Umbilical cord (tissue), 2 donors: ENCODE measurements around the gene CARD11. TPM values are rescaled to one million over a fixed set of nuclear protein-coding genes. Genes with fewer than 3 reads are reported as not detected.

Source experiments
- DNase-seq: peaks from one replicate; pipeline ENCODE4 v3.0.0-alpha.2; 2015; ENCODE audit warnings: low spot score
- total RNA-seq: library from RNA; depleted of rRNA; stranded (reverse); fragments of >200 nt; gene quantifications from one replicate; pipeline ENCODE4 v1.2.3, GENCODE V29; 2014; ENCODE audit warnings: low replicate concordance; ENCODE audit not compliant: insufficient read depth

The CARD11 gene
- total RNA-seq, 1 donor from 2014 or later, result 3.9 TPM

DNA sequence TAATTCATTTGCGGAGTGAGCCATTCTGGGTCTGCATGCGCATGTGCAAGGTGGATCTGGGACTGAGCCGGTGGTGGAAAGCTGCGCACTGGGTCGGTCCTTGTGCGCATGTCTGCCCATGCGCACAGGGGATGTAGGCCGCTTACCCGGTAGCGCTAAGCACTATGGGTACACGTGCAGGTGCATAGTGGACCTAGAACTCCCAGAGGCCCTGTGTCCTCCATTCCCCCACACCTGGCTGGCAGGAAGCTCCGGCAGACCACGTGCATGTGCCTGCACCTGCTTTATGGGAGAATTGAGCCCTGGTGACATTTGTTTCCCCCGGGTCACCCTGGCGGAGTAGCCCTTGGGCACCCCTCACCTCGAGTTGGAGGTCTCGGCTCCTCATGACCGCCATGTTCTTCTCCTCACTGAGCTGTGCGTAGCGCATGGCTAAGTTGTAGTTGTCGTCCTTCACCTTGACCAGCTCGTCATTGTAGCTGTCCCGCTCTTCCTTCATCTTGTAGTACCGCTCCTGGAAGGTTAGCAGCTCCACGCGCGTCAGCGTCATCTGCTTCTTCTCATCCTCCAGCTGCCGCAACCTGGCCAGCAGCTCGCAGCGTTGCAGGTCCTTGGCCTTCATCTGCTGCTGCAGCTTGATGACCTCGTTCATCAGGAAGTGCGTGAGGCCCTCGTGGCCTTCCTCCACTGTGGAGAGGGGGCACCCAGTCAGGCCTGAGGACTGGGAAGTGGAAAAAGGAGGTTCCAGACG, 99.6 kb downstream of the CARD11 start:
- DNase-seq, result no peak

DNA sequence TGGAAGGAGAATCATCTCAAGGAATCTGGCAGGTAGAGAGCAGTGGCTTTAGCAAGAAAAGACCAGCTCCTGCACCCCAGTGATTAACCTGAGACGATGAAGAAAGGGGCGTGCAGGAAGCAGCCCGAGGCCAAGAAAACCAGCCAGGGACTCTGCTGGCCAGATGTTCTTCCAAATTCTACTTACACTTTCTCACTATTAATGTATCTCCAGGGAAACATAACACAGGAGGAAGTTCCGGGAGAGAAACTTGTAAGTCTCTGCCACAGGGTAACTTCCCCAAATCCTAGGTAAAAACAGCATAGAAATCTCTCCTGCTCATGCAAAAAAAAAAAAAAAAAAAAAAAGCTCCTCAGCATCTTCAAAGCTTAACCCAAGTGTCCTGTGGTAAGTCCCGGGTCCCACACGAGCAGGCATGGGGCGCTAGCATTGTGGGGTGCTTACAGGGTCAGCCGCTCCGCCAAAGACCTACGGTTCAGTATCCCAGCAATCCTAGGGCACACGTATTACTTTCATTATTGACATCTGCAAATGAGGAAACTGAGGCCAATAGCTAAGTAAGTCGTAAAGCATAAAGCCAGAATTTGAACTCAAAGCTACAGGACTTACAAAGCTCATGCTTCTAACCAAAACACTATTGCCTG, 102.3 kb downstream of the CARD11 start:
- DNase-seq, result peak; percentile 24

DNA sequence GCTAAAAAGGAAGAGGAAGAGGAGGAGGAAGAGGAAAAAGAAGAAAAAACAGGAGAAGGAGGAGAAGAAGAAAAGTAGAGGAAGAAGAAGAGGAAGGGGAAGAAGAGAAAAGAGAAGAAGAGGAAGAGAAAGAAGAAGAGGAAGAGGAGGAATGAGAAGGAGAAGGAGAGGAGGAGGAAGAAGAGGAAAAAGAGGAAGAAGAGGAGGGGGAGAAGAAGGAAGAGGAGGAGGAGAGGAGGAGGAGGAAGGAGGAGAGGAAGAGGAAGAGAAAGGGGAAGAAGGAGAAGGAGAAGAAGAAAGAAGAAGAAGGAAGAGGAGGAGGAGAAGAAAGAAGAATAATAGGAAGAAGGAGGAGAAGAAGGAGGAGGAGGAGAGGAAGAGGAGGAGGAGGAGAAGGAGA, 103.2 kb downstream of the CARD11 start:
- no peak for DNase-seq

DNA sequence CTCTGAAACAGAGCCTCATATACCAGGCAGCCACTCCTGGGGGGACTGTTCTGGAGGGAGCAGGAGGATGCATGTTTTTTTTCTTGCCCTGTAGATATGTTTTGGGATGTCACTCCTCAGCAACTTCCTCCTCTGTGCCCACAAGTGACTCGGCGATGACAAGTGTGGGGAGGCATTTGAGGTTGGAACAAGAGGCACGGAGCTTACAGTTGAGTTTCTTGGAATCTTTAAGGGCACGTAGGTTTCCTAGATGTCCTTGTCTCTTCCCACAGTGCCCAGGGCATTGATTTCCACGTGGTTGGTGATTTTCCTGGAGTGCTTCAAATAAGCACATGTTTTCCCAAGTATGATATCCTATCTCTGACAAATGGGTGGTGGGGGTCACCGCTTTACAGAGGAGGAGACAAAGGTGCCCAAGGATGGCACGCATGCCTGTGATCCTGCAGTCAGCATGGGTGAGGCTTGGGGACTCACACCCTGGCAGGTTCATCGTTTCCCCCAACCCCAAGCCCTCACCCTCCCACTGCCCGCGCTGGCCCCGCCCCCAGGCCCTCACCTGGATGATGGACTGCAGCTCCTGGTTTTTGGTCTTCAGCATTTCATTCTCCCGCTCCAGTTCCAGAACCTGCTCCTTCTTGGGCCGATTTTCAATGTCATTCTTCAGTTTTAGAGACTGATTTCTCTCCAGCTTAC, 104.3 kb downstream of the CARD11 start:
- no peak for DNase-seq

DNA sequence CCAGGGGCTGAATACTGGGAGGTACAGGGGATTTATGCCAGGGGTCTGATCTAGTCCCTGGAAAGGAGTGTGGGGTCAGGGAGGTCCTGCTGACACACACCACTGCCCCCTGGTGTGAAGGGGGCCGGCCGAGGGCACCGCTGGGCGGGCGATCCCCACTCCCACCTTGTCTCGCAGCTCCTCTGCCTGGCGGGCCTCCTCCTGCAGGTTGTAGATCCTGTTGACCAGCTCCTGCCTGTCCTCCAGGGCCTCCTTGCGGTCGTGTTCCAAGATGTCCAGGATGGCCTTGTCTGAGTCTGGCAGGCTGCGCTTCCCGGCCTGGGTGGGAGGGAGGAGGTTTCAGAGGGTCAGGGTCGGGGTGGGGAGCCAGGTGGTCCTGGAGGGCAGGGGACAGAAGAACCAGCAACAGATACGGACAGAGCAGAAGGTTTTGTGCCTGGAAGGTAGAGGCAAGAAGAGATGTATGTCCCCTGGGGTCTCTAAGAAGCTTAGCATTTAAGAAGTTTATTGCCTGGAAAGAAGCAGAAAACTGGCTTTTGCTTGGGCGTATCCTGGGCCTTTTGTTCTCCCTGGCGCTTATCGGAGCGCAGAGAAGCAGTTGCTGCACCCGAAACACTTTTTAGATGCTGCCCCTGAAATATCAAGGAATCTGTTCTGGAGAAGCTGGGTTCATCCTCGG, 105.0 kb downstream of the CARD11 start:
- DNase-seq, result no peak

DNA sequence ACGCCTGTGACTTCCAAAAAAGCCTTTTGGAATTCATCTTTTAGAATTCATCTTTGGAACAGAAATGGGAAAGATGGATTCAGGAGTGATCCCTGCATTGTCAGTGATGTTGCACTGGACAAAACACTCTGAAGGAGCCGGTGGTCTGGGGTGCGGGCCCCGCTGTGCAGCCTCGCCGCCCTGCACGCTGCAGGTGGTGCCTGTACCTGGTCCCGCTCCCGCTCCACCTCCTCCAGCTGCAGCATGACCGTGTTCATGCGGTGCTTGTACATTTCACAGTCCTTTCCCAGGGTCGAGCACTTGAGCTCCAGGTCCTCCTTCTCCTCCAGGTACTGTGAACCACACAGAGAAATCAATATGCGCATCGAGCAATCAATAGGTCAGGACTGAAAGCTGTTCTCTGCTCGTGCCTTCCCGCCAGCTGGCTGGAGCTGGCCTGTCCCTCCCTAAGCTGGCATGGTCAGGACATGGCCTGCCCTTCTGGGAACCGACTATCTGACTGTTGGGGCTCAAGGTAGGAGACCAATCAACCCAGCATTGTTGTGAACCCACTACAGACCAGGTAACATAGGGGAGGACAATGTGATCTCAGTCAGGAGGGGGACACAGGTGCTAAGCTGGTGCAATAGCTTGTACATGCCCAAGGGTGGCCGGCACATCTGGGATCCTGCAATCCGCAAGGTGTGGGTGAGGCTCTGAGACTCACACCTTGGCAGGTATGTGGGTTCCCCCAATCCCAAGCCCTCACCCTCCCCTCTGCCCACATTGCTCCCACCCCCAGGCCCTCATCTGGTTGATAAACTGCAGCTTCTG, 105.8 kb downstream of the CARD11 start:
- DNase-seq, result no peak

DNA sequence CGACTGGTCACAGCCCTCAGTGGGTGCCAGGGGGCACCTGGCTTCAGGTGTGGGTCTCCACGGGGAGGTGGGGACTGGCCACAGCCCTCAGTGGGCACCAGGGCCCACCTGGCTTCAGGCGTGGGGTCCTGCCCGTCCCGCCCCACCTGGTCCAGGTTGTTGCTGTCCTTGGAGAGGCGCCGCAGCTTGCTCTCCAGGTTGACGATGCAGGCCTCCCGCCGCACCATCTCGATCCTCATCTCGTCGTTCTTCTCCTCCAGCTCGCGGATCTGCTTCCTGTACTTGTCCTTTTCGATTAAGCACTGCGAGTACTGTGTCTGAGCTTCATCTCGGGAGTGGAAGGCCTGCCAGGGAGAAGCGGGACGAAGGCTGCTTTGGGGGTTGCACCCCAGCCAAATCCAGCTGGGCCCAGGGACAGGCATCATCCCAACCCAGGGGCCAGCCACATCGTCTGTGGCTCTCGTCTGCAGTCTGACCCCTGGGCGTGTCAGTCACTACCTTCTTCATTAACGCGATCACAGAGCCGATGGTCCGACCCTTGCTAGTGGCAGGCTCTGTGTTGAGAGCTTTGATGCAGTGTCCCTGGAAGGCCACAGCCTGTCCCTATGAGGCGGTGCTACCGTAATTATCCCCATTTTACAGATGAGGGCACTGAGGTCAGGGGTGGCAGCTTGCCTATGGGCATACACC, 106.6 kb downstream of the CARD11 start:
- no peak for DNase-seq

DNA sequence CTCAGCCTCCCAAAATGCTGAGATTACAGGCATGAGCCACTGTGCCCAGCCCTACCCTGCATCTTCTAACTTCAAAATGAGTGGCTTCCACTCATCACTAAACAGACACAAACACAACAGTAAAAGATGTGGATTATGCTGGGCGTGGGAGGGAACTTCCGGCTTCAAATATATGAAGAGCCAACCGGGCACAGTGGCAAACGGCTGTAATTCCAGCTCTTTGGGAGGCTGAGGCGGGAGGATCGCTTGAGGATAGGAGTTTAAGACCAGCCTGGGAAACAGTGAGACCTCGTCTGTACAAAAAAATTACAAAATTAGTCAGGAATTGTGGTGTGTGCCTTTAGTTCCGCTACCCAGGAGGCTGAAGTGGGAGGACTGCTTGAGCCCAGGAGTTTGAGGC, 107.4 kb downstream of the CARD11 start:
- DNase-seq, result no peak

DNA sequence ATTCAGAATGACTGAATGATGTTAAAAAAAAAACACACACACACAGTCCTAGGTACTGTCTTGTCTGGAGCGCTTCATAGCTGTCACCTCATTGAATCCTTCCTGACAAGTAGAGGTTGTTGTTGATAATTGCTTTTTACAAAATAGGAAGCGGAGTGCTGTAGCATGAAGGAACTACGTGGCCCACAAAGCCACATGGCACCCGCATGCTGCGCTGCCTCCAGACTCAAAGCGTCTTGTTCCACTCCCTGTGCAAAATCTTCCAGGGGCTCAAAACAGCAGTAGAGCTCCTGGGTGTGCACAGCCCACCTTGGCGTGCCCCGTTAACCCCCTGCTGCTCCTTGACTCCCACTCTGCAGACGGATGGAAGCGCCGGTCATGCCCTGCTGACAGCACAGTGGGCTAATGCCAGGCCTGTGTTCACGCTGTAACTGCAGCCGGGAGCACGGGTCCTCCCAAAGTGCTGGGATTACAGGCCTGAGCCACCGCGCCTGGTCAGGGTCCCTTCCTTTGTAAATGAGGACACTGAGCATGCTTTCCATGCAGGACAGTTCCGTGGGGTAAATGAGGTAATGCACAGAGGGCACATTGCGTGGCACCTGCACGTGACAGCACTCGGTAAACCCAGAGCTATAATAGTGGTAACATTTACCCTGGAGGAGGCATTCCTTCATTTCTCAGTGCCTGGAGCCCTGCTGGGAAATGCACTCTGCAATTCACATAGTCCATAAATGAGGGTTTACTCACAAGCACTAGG, 108.5 kb downstream of the CARD11 start:
- DNase-seq, result no peak

DNA sequence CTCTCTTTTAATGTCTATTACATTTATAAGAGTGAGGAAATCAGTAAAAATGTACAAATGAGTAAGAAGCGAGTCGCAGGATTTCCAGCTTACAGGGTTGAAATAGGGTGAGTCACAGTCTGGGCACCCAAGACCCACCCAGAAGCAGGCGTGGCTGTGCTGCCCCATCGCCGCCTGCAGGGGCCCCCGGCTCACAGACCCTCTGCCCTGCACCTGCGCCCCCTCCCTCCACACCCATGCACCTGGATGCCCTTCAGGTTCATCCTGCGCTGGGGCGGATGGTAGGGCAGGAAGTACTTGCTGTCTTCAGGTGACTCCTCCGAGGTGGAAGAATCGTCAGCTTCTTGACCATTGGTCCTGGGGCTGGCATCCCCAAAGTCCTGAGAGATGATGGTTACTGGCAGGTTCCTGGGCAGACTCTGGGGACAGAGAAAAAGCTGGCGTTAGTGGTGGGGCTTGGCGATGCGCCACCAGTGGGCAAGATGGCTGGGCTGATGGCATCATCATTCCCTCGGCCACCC, 109.4 kb downstream of the CARD11 start:
- peak; percentile 35 for DNase-seq

DNA sequence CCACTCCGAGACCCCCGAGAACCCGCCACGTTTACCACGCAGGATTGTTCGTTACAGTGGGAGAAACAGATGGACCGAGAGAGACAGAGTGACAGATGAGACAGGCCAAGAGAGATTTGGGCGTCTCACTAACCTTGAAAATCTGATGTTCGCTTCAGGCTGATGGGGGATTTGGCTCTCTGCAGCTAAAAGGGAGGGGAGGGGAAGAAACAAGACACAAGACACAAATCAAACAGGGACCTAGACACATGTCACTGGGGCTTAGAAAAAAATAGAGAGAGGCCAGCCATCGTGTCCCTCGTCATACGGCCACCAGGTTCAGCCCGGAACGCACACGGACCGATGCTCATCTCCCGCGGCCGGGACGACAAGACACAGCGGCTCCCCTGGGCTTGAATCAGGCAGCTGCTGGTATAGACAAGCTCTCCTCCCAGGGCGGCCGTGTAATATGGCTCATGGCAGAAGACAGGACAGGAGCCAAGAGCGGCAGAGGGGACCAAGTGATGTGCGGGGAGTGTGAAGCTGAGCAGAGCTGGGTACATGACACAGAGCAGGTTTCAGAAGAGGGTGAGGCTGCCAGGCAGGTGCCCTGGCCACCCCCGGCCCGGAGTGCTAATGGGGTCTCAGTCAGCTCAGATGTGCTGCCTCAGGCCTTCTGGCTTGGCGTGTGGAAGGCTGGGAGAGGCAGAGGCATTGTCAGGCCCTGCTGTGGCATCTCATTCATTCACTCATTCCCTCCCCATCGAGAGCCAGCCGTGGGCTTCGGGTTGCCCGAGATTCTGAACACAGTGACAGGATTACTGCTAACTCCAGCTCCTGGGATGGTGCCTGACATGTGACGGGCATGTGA, 111.0 kb downstream of the CARD11 start:
- DNase-seq, result no peak

DNA sequence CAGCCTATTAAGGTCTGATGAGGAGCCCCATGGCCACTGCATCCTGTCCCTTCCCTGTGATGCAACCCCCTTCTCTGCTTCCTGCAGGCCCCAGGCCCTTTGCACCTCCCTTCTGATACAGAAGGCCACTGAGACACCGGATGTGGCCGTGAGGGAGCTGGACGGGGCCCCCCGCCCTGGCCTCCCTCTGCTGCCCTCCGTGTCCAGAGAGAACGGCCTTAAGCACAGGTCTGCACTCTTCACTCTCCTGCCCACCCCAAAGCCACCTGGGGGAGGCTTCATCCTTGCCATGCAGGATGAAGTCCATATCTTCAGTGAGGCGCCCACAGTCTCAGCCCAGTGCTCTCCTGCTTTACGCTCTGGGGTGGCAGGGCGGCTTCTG, 112.6 kb downstream of the CARD11 start:
- no peak for DNase-seq

DNA sequence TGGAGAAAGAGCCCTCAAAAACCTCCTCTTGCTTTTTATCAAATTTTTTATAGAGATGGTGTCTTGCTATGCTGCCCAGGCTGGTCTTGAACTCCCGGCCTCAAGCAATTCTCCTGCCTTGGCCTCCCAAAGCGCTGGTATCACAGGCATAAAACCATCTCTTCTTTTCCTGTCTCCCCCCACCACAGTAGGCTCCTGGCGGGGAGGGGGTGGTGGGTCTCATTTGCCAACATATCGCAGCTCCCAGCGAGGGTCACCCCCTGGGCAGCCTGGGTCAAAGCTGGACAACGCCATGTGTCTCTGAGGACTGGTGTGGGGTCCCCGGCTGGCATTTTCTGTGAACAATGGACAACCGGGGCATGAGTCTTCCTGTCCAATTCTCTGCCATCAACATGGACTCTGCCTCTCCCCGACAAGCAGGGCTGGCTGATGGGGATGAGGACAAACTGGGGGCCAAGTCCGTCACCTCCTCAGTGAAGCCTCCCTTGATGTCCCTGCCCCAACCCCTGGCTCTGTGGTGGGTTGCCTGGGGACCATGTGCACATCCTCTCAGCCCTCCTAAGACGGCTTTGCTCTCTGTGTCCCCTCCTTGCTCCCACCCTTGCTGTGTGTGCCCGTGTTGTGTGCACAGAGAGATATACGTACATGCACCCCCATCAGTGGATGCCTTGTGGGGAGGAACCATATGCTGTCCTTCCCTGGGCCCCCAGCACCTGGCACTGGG, 113.2 kb downstream of the CARD11 start:
- DNase-seq, result no peak

DNA sequence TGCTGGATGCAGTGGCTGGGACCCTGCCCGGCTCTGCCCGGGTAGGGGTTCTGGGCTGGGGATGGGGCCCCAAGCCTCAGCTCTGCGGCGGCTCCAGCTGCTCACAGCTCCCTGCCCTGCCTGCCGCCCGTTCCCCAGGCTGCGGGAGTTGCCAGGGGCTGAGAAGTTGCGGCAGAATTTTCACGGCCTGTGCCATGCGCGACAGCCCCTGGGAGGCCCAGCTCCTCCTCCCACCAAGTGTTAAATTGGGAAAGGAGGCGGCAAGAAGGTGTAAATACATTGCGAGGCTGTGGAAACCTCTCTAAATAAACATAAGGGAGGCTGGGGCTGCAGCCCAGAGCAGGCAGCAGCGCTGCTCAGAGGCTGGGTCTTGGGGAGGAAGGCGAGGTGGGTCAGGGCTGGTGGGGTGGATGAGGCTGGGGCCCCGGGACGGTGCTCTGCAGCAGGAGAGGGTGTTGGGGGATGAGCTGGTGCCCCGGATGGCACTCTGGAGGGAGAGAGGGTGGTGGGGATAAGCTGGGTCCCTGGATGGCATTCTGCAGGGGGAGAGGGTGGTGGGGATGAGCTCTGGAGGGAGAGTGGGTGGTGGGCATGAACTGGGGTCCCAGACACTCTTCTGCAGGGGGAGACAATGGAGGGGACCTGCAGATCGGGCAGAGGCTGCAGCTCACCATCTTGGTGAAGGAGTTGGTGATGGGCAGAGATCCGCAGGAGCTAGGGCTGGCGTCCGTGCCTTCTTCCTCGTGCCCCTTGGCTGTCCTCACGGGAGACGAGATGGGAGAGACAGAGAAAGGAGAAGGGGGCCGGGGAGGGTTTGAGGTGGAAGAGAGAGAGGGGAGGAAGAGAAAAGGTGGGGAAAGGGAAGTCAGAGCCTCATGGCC, 114.1 kb downstream of the CARD11 start:
- no peak for DNase-seq

DNA sequence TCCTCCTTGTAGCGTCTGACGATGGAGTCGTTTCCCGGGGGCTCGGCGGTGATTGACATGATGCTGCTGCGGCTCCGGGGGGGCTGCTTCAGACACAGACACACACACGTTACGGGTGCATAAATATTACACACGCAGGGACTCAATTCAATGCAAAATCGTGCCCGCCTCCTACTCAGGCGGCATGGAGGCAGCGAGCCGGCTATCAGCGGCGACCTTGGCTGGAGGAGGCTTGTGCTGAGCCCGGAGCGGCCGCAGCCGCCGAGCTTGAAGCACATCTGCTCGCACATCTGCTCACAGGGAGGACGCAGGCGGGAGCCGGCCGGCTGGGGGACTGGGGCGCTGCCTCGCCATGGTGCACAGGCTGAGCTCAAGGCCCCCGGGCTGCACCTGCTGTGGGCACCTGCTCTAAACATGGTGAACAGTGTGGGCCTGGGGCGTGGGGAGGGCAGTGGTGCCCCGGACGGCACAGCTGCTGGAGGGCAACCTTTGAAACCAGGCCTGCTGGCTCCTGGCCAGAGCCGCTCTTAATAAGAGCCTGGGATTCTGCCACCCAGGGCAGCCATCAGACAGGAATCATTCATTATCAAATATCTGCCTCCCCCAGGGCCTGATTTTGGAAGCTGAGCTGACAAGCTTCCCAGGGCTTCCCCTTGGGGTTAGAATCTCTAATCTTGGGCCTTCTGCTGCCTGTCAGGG, 114.9 kb downstream of the CARD11 start:
- no peak for DNase-seq

DNA sequence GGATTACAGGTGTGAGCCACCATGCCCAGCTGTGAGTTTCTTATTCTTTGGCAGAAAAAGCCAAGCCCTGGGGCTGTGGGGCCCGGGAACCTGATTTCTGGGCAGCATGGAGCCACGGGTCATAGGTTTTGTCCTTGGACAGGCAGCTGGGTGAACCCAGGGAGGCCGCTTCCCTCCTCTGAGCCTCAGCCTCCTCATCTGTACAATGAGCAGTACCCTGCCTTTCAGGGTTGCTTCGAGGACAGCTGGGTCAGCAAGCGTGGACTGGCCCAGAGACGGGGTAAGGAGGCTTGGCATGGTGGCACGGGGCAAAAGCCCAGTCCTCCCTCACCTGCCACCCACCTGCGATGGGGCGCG, 115.4 kb downstream of the CARD11 start:
- no peak for DNase-seq

DNA sequence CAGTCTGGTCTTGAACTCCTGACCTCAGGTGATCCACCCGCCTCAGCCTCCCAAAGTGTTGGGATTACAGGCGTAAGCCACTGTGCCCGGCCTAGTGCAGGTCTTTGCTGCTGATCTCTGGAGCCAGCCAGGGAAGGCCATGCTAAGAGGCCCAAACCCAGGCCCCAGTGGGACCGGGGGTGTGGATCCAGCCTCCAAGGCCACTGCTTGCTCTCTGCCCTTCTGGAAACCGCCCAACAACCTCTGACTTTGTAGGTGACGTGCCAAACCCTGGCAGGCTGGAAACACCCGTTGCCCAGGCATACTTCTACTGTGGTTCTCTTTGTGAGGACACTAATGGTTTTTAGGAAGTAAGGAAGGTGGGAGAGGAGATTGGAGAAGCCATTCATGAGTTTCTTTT, 116.1 kb downstream of the CARD11 start:
- no peak for DNase-seq
